Brain pericyte (primary cell): ENCODE results near the gene KCNE3.

Experiments used
- DNase-seq: peaks from one replicate; pipeline ENCODE4 v3.0.0-alpha.2; 2012; ENCODE audit warnings: low read depth, low spot score

Gene KCNE3

GRCh38 chr11:74471668-74472429 is 4.5 kb upstream of the KCNE3 start:
- DNase-seq: no peak

GRCh38 chr11:74471037-74471436 is 3.7 kb upstream of the KCNE3 start:
- no peak for DNase-seq

DNA sequence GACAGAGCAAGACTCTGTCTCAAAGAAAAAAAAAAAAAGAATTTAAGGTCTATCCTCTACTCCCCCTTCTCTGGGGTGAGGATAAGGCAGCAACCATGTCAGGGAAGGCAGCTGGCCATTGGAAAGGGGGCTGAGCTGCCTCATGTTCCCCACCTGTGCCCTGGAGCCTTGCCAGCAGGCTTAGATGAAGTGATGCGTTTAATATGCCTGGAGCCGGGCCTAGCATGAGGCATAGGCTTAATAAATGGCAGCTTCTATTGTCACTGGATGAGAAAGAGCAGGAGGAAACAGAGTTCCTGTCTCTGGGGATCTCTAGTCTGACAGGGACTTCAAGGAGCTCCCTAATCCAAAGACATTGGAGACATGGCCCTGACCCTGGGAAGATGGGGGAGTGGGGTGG is 3.2 kb upstream of the KCNE3 start:
- no peak for DNase-seq

DNA sequence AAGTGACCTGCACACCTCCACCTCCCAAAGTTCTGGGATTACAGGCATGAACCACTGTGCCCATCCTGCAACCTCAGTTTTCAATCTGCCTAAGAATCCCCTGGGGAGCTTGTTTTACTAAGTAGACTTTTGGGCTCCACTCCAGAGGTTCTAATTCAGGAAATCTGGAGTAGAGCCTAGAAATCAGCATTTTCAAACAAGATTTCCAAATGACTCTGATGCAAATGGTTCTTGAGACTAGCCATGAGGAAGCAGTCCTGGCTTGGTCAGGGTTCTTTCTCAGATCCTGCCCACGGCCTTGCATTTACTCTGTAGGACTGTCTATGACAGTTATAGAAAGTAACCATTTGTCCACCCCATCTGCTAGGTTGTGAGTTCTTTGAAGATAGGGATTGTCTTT is 1.6 kb upstream of the KCNE3 start:
- no peak for DNase-seq

DNA sequence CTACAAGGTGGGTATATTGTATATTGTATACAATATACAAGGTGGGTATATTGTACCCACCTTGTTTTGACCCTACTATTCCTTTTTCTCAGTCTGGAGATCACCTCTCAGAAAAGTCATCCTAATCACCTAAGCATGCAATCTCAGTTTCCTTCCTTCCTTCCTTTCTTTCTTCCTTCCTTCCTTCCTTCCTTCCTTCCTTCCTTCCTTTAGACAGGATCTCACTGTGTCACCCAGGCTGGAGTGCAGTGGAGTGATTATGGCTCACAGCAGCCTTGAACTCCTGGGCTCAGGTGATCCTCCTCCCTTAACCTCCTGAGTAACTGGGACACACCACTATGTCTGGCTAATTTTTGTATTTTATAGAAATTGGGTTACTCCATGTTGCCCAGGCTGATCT is 1.2 kb upstream of the KCNE3 start:
- no peak for DNase-seq

DNA sequence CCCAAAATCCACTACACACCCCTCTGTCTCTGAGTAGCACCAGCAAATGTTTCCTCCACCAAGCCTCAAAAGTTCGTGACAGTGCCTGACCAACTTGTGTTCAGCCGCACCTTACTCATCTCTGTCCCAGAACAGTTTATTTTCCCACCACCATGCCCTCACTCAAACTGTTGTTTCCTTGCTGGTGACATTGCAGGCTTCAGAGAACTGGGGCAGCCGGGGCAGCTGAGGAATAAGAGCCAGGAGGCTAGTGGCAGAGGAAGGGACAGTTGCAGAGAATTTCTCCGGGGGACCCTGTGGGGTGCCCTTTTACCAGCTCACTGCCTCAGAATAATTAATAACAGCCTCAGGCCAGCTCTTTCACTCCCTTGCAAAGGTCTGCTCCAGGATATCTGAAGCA is 709 bp upstream of the KCNE3 start:
- no peak for DNase-seq

GRCh38 chr11:74465291-74465708 is 2.0 kb downstream of the KCNE3 start:
- no peak for DNase-seq

DNA sequence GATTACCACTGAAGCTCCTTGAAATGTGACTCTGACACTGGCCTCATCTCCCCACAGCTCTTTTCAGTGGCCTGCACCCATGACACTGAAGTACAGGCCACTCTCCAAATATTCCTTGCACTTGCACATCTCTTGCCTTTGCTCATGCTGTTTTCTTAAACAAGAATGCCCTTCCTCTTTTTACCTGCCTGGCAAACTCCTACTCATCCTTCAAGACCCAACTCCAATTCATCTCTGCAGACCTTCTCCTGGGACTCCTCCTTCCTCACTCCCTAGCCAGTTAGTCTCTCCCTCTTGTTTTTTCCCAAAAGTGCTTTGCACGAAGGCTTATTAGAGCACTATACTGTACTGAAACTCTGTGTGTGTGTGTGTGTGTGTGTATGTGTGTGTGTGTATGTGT is 2.6 kb downstream of the KCNE3 start:
- DNase-seq: no peak

DNA sequence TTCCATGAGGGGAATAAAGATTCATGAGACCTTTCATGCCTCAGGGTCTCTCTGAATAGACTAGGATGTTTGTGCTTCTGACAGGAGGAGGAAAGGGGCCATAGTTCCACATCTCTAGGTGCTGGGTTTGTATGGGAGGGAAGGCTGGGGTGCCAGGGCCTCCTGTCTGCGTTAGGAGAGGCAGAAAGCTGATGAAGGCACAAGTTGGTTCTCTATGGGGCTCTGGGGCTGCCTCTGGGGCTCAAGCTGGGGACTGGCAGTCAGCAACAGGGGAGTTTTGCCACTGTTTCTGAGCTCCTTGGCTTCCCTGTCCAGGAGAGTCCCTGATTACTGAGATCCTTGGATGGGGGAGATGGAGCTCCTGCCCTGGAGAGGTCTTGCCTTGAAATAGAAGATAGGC is 4.1 kb downstream of the KCNE3 start:
- DNase-seq: no peak

- DNase-seq: no peak
These were observed 4.7 kb downstream of the KCNE3 start for GRCh38 chr11:74462631-74463030.

GRCh38 chr11:74462009-74462408 is 5.3 kb downstream of the KCNE3 start:
- no peak for DNase-seq

GRCh38 chr11:74460481-74461154 is 6.7 kb downstream of the KCNE3 start:
- no peak for DNase-seq

- DNase-seq: no peak
These were observed 7.3 kb downstream of the KCNE3 start for GRCh38 chr11:74460065-74460464.

GRCh38 chr11:74459584-74459983 is 7.8 kb downstream of the KCNE3 start:
- no peak for DNase-seq

DNA sequence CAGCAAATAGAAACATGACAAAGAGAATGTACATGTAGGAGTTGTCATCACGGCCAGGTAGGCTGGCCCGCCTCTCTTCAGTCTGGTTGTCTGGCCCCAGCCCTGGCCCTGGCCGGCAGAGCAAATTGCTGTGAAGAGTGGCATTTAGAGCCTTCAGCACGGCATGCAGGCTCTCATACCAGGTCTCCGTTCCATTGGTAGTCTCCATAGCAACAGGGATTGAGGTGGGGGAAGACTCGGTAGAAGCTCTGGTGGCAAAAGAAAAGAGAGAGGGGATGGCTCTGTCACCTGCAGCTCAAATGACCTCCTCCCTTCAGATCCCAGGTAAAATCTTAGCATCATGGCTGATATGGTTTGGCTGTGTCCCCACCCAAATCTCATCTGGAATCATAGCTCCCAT is 10.0 kb downstream of the KCNE3 start:
- no peak for DNase-seq

DNA sequence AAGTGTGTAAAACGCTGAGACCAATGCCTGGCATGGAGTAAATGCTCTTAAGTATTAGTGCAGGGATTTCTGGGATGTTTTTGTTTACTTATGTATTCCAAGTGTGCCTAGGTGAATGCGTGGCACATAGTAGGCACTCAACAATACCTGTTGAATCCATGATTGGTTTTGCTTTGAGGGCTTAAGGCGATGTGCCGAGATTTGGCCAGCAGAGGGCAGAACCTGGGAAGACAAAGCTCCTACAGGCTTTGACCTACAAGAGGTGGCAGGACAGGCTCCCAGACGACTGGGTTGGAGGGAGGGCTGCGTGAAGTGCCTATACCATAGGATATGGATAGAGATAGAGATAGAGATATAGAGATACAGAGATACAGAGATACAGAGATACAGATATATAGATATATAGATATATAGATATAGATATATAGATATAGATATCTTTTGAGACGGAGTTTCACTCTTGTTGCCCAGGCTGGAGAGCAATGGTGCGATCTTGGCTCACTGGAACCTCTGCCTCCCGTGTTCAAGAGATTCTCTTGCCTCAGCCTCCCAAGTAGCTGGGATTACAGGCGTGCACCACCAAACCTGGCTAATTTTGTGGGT is 13.9 kb downstream of the KCNE3 start:
- DNase-seq: no peak

GRCh38 chr11:74452366-74452765 is 15.0 kb downstream of the KCNE3 start:
- DNase-seq: no peak

GRCh38 chr11:74450318-74450717 is 17.0 kb downstream of the KCNE3 start:
- no peak for DNase-seq

GRCh38 chr11:74449369-74449931 is 17.9 kb downstream of the KCNE3 start:
- DNase-seq: peak; percentile 20

GRCh38 chr11:74447720-74448119 is 19.6 kb downstream of the KCNE3 start:
- DNase-seq: no peak

GRCh38 chr11:74446532-74446938 is 20.8 kb downstream of the KCNE3 start:
- DNase-seq: no peak

GRCh38 chr11:74444173-74444826 is 23.0 kb downstream of the KCNE3 start:
- DNase-seq: no peak
